ENCODE results near the gene ZNF70.

ZNF70 gene

GRCh38 chr22:23779731-23780130 lies 28.8 kb upstream of the ZNF70 start:
- TF ChIP-seq CTCF (IDR thresholded peaks at IDR 0.05): no peak
- H3K27ac ChIP-seq: no peak overlapping the region

DNA sequence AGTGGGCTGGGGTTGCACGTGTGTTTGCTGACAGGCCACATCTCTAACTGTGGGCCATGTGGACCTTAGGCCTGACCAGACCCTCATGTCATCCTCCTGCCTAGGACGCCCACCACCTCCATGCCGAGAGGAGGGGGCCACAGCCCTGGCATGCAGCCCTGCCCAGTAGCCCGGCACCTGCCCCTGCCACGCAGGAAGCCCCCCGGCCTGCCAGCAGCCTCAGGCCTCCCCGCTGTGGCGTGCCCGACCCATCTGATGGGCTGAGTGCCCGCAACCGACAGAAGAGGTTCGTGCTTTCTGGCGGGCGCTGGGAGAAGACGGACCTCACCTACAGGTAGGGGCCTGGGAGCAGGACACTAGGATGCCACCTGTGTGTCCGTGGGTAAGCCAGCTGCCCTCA lies 28.2 kb upstream of the ZNF70 start:
- TF ChIP-seq CTCF (IDR thresholded peaks at IDR 0.05): no peak
- TF ChIP-seq ZFX (IDR thresholded peaks at IDR 0.05; ENCODE audit: borderline replicate concordance): no peak
- no peak overlapping the region for H3K27ac ChIP-seq

- H3K27ac ChIP-seq: no peak overlapping the region
- TF ChIP-seq ZFX (IDR thresholded peaks at IDR 0.05; ENCODE audit: borderline replicate concordance) (no peak), CTCF (IDR thresholded peaks at IDR 0.05) (no peak)
Observed at GRCh38 chr22:23778577-23778900, 27.6 kb upstream of the ZNF70 start.

DNA sequence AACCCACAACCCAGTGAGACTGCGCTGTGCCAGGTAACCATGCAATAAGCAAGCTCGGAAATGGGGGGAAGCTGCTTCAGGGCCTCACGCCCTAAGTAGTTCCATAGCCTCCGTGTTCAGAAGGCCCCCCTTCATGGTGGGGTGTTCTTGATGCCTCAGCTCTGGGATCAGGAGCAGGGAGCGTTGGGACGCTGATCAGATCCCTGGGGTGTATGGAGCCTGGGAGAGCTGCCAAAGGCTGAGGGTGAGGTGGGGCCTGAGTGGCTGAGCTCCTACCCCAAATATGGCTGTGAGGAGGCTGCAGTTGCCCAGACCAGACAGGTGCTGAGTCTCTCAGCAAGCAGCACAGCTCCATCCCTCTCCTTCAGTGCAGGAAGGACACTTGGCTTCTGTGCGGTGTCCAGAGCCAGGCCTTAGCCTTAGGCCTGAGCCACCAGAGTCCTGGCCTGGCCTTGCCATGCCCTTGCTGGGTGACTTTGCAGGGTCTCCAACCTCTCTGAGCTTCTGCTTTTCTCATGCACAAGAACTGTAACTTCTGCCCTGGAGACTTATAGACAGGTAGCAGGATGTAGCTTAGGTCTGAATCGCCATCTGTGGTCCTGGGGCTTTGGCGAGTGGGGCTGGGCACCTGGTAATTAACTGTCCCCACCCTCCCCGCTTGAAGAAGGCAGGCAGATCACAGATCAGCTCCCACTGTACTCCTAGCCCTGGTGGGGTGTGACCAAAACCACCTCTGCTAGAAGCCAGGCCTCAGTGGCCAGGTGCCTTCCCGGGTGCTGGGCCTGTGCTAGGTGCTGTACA lies 27.1 kb upstream of the ZNF70 start:
- TF ChIP-seq ZFX (IDR thresholded peaks at IDR 0.05; ENCODE audit: borderline replicate concordance) (no peak), CTCF (IDR thresholded peaks at IDR 0.05) (no peak)
- H3K27ac ChIP-seq: no peak overlapping the region

DNA sequence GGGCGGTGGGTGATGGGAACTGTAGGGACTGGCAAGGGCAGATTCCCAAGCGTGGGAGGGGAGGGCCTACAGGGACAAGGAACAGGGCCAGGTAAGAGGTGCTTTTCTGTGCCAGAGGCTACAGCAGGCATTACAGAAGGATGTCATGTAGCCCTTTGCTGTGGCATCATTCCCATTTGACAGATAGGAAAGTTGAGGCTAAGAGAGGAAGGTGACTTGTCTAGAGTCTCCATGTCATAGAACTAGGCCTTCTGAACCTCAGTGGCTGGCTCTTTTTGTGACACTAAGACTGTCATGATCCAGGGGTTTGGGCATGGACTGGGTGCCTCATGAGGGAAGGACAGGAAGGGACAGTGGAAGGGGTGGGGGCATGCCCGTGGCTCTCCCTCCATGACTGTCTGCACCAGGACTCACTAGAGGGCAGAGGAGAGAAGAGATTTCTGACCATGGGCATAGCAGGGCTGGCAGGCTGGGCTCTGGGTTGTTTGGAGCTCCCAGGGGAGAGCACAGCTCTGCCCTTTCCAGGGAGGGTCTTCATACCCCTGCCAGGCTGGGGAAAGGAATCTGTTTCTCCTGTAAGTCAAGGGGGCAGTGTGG lies 25.0 kb upstream of the ZNF70 start:
- H3K27ac ChIP-seq: no peak overlapping the region
- no peak for TF ChIP-seq CTCF (IDR thresholded peaks at IDR 0.05)

GRCh38 chr22:23774922-23775436 lies 24.1 kb upstream of the ZNF70 start:
- no peak for TF ChIP-seq ZFX (IDR thresholded peaks at IDR 0.05; ENCODE audit: borderline replicate concordance)
- TF ChIP-seq CTCF (IDR thresholded peaks at IDR 0.05): no peak
- H3K27ac ChIP-seq: no peak overlapping the region

- TF ChIP-seq CTCF (IDR thresholded peaks at IDR 0.05): no peak
- TF ChIP-seq ZFX (IDR thresholded peaks at IDR 0.05; ENCODE audit: borderline replicate concordance): no peak
- H3K27ac ChIP-seq: no peak overlapping the region
Observed at GRCh38 chr22:23774114-23774921, 23.4 kb upstream of the ZNF70 start.

All from 22Rv1 (cell line).